IMR-90 (cell line): Measurements from ENCODE around the gene IGFL3. TPM values are rescaled to one million over a fixed set of nuclear protein-coding genes. Genes with fewer than 3 reads are reported as not detected.

Source experiments
- ATAC-seq: fragments of 200-7000 bp; cut with Tn5 transposase; 2 replicates; pipeline ENCODE4 v1.9.1; 2020; ENCODE audit warnings: low read depth, mild to moderate bottlenecking, moderate library complexity
- BruUV-seq: library from RNA; stranded (reverse); fragments of 400-500 nt; replicated peaks from 2 replicates; lab custom pipeline; 2021; lab: Mats Ljungman, UMichigan
- CTCF ChIA-PET: fragments of 300-600 bp; formaldehyde crosslinking; extraction: SDS; loops from one replicate; lab custom pipeline; 2021; ENCODE audit warnings: antibody characterized with exemption; lab: Yijun Ruan, JAX
- POLR2A ChIA-PET: fragments of 300-600 bp; sonication (Branson Sonifier 250); formaldehyde crosslinking; loops from one replicate; lab custom pipeline; 2022; ENCODE audit warnings: antibody characterized with exemption; ENCODE audit not compliant: unreplicated experiment; lab: Charles Lee
- DNase-seq: peaks from one replicate; pipeline ENCODE4 v3.0.0; 2013
- H2AFZ ChIP-seq: replicated peaks from 2 replicates; pipeline ENCODE3; 2013; ENCODE audit warnings: low read length, mild to moderate bottlenecking; ENCODE audit not compliant: poor library complexity
- H2AK5ac ChIP-seq: 2 replicates; pipeline ENCODE4 v1.6.1; 2013; ENCODE audit warnings: low read depth, low read length, inconsistent platforms
- H2AK9ac ChIP-seq: replicated peaks from 2 replicates; pipeline ENCODE3; 2013; ENCODE audit warnings: mild to moderate bottlenecking, low read depth, low read length, moderate library complexity; ENCODE audit not compliant: poor library complexity
- H2BK120ac ChIP-seq: 2 replicates; pipeline ENCODE4 v1.6.1; 2013; ENCODE audit warnings: low read depth, low read length, inconsistent platforms
- H2BK15ac ChIP-seq: 3 replicates; pipeline ENCODE4 v1.6.1; 2013; ENCODE audit warnings: low read depth, low read length, inconsistent platforms
- H2BK20ac ChIP-seq: 2 replicates; pipeline ENCODE4 v1.6.1; 2013; ENCODE audit warnings: low read depth, mild to moderate bottlenecking, inconsistent platforms, low read length, moderate library complexity
- H2BK5ac ChIP-seq: 2 replicates; pipeline ENCODE4 v1.6.1; 2013; ENCODE audit warnings: mild to moderate bottlenecking, low read depth, low read length, inconsistent platforms; ENCODE audit not compliant: poor library complexity, severe bottlenecking
- H3K14ac ChIP-seq: replicated peaks from 2 replicates; pipeline ENCODE4 v1.6.1; 2013; ENCODE audit warnings: low read depth, low read length, inconsistent platforms
- H3K18ac ChIP-seq: 2 replicates; pipeline ENCODE4 v1.6.1; 2013; ENCODE audit warnings: low read depth, low read length, control low read depth
- H3K23ac ChIP-seq: 2 replicates; pipeline ENCODE4 v1.6.1; 2013; ENCODE audit warnings: low read depth, low read length, inconsistent platforms
- H3K27ac ChIP-seq: 2 replicates; pipeline ENCODE4 v1.5.1; 2013; ENCODE audit warnings: mild to moderate bottlenecking, control low read depth, low read length; ENCODE audit not compliant: insufficient read depth
- H3K27me3 ChIP-seq: 2 replicates; pipeline ENCODE4 v1.6.1; 2013; ENCODE audit warnings: low read length; ENCODE audit not compliant: control insufficient read depth, insufficient read depth
- H3K36me3 ChIP-seq: 2 replicates; pipeline ENCODE4 v1.6.1; 2013; ENCODE audit warnings: low read length, mixed read lengths; ENCODE audit not compliant: control insufficient read depth, insufficient read depth
- H3K4ac ChIP-seq: 2 replicates; pipeline ENCODE4 v1.6.1; 2013; ENCODE audit warnings: low read depth, low read length, inconsistent platforms
- H3K4me1 ChIP-seq: 2 replicates; pipeline ENCODE4 v1.6.1; 2013; ENCODE audit warnings: low read length, mixed read lengths; ENCODE audit not compliant: control insufficient read depth, insufficient read depth
- H3K4me2 ChIP-seq: 2 replicates; pipeline ENCODE4 v1.6.1; 2013; ENCODE audit warnings: low read depth, mild to moderate bottlenecking, control low read depth, low read length, moderate library complexity
- H3K4me3 ChIP-seq: 2 replicates; pipeline ENCODE4 v1.5.1; 2013; ENCODE audit warnings: low read depth, mild to moderate bottlenecking, control low read depth, low read length, moderate library complexity; ENCODE audit not compliant: insufficient read depth
- H3K56ac ChIP-seq: 2 replicates; pipeline ENCODE4 v1.6.1; 2013; ENCODE audit warnings: low read length, inconsistent platforms; ENCODE audit not compliant: insufficient read depth; ENCODE audit errors: extremely low read depth
- H3K79me1 ChIP-seq, 2 experiments: 2 replicates each; pipeline ENCODE4 v1.6.1; 2013; ENCODE audit warnings: low read length in 2 of 2, inconsistent platforms in 1 of 2, low read depth in 1 of 2
- H3K9ac ChIP-seq: 2 replicates; pipeline ENCODE4 v1.6.1; 2013; ENCODE audit warnings: low read depth, low read length, control low read depth
- H3K9me1 ChIP-seq: 2 replicates; pipeline ENCODE4 v1.6.1; 2013; ENCODE audit warnings: low read length, inconsistent platforms; ENCODE audit not compliant: insufficient read depth
- H3K9me3 ChIP-seq: 2 replicates; pipeline ENCODE4 v1.6.1; 2013; ENCODE audit warnings: low read length; ENCODE audit not compliant: control insufficient read depth, insufficient read depth
- H4K20me1 ChIP-seq: 2 replicates; pipeline ENCODE4 v1.6.1; 2013; ENCODE audit warnings: low read length, inconsistent platforms; ENCODE audit not compliant: insufficient read depth
- H4K5ac ChIP-seq: 2 replicates; pipeline ENCODE4 v1.6.1; 2013; ENCODE audit warnings: mild to moderate bottlenecking, low read depth, low read length, control low read depth
- H4K8ac ChIP-seq, 2 experiments: 2 replicates each; pipeline ENCODE4 v1.6.1; 2013; ENCODE audit warnings: low read depth in 2 of 2, low read length in 2 of 2, control low read depth in 1 of 2, inconsistent platforms in 1 of 2
- H4K91ac ChIP-seq: 2 replicates; pipeline ENCODE4 v1.6.1; 2013; ENCODE audit warnings: low read depth, low read length, inconsistent platforms; ENCODE audit not compliant: insufficient read depth
- NFE2L2 ChIP-seq: fragments of 150-350 bp; IDR thresholded peaks from 2 replicates; pipeline ENCODE4 v1.6.1; 2016; ENCODE audit warnings: low read depth, mild to moderate bottlenecking, low read length
- WGBS, 2 experiments: methylation state at CpG; one replicate each; pipeline versions ENCODE4 v1.1.5 to v1.1.7; 2013; ENCODE audit warnings: missing lambda C conversion rate in 2 of 2; ENCODE audit not compliant: insufficient read length in 1 of 2; ENCODE audit errors: extremely low coverage in 2 of 2; 5-methylcytosine and 5-hydroxymethylcytosine counted together
- dilution Hi-C: fragments of 300-500 bp; cut with HindIII; formaldehyde crosslinking; loops from one replicate; pipeline ENCODE4 v1.14.3; 2018; ENCODE audit warnings: low sequenced_read_pairs; ENCODE audit not compliant: unreplicated experiment
- in situ Hi-C: fragments of 300-500 bp; cut with MboI; formaldehyde crosslinking; loops from 3 replicates; pipeline ENCODE4 v1.14.3; 2019; ENCODE audit warnings: low sequenced_read_pairs, inconsistent platforms, mixed read lengths
- intact Hi-C: fragments of 100-400 bp; cut with micrococcal nuclease; formaldehyde crosslinking; loops from 2 replicates; pipeline ENCODE4 v1.10.0; 2022
- polyA plus RNA-seq, 3 experiments: library from polyadenylated mRNA; depleted of rRNA; stranded (reverse); fragments of >200 nt; gene quantifications; 2 replicates each; pipeline ENCODE4 v1.2.3, GENCODE V29; 2012; ENCODE audit warnings: low replicate concordance in 1 of 3
- total RNA-seq: library from RNA; depleted of rRNA; stranded (reverse); fragments of >200 nt; gene quantifications from 2 replicates; pipeline ENCODE4 v1.2.3, GENCODE V29; 2012

IGFL3 gene
- total and polyA plus RNA-seq, 2 of the 4 experiments (the other 2 are of a cell fraction): not detected

- H4K20me1 ChIP-seq: no peaks in the 10 kb centered on the region
Measured at GRCh38 chr19:46141421-46141820, 16.9 kb upstream of the IGFL3 start.

More at GRCh38 chr19:46141421-46141820, 16.9 kb upstream of the IGFL3 start:
- H2AK9ac ChIP-seq: no peak overlapping the region
- dilution Hi-C loops: no loop called here
- BruUV-seq: no TSS peak
- 11% methylated on average over 1 of the region's 1 CpG; no CpG with 5 or more reads in 1 of the 2 experiments for WGBS, 2 experiments
- TF ChIP-seq NFE2L2: no peak
- no peak for ATAC-seq
- no peak overlapping the region for H4K8ac ChIP-seq
- CTCF ChIA-PET: no interaction called here
- intact Hi-C loops: no loop called here
- in situ Hi-C loops: no loop called here
- no peak overlapping the region for H3K4me2 ChIP-seq
- H3K14ac ChIP-seq: no peak overlapping the region
- H3K79me1 ChIP-seq: no peaks in the 10 kb centered on the region
- no peak overlapping the region for H4K5ac ChIP-seq
- H2BK15ac ChIP-seq: no peak overlapping the region
- no peak overlapping the region for H3K4me3 ChIP-seq
- H3K9me3 ChIP-seq: peaks cover 2% of the 10 kb centered on the region; the same call in 1 of the 2 replicates
- H3K9me1 ChIP-seq: no peaks in the 10 kb centered on the region
- H3K27me3 ChIP-seq: peaks cover 27% of the 10 kb centered on the region
- H3K4ac ChIP-seq: no peak overlapping the region
- no peak overlapping the region for H2BK120ac ChIP-seq
- H3K27ac ChIP-seq: no peak overlapping the region
- H3K36me3 ChIP-seq: no peaks in the 10 kb centered on the region
- no peak overlapping the region for H2BK20ac ChIP-seq
- H2BK5ac ChIP-seq: no peak overlapping the region
- no peak overlapping the region for H2AFZ ChIP-seq
- H3K56ac ChIP-seq: no peak overlapping the region; the same call in 1 of the 2 replicates
- POLR2A ChIA-PET: no interaction called here
- no peak overlapping the region for H3K23ac ChIP-seq
- H3K4me1 ChIP-seq: no peaks in the 10 kb centered on the region
- no peak overlapping the region for H4K91ac ChIP-seq
- DNase-seq: no peak
- H3K9ac ChIP-seq: no peak overlapping the region
- no peak overlapping the region for H2AK5ac ChIP-seq
- no peak overlapping the region for H3K18ac ChIP-seq
